ENCODE measurements around the gene NDUFC1.
A peak's percentile ranks its signal among the peaks of the same experiment; 100 is the strongest.
"Not testable (repeated sequence)": the region's sequence is repeated elsewhere in the genome, so short reads cannot be mapped to it uniquely, and the experiment has no call there.

NDUFC1 gene

DNA sequence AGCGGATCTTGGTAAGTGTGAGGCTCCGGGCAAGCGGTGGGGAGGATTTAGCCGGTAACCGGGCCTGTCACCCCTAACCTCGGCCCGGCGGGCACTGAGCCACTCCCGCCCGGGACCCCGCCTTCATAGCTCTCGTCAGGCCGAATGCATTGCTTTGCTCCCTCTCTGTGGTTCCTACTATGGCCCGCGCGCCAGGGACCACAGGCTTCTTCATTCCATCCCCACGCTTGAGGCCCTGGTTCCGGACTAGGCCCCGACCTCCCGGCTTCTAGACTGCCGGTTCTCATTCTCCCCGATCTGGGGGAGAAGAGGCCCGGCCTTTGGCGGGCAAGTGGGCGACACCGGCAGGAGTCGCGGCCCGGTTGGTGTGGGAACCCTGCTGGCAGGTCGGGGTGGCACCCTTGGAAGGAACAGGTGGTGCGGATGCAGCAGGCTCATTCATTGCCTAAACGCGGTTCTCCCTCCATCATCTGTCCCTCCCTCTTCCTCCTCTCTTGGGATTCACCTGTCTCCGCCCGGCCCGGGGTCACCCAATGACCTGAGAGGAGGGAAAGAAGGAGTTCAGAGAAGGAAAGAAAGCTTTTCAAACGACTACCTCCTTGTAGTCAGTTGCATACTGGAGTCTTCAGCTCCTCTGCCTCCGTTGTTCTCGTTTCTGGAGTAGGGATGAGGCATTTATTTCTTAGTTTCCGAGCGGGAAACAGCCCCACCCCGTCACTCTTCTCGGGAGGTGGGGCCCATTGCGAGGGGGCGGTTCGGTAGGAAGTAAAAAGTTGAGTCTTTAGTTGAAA is at the start of gene NDUFC1:
NDUFC1 (minus strand) TSS at position 657 of the 791 bp plus-strand sequence. CDS start 6,679 bp downstream, outside the sequence.
- no peak for DNase-seq

DNA sequence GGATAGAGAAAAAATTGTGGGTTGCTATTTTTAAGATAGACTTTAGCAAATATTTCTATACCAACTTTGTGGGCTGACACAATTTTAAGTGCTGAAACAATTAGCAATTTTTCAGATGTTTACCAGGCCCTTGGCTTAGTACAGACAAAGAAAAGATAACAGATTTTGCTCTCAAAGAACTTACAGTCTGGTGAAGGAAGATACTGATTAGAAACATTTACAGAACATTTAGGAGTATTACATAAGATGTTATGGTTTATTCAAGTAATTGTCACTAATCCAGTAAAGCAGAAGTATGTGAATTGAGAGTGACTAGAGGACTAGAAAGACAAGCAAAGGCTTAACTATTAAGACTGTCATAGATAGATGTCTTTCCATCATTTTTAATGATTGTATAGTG is 35.3 kb upstream of the NDUFC1 start:
- DNase-seq = no peak

DNA sequence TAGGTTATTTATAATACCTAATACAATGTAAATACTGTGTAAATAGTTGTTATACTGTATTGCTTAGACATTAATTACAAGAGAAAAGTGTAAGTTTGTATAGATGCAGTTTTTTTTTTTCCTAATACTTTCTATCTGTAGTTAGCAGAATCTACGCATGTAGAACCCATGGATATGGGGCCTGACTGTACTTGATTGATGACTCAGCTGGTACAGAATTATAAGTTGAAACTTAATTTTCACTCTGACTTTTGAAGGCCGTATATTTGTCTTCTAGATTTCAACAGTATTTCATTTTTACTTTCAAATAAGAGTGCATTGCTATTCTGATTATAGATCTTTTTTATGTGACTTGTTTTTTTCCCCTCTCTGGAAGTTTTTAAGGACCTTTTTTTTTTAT is 30.8 kb upstream of the NDUFC1 start:
- no peak for DNase-seq

GRCh38 chr4:139331185-139331584 is 28.9 kb upstream of the NDUFC1 start:
- DNase-seq = no peak

GRCh38 chr4:139330283-139330682 is 28.0 kb upstream of the NDUFC1 start:
- DNase-seq = no peak

GRCh38 chr4:139329665-139330200 is 27.5 kb upstream of the NDUFC1 start:
- DNase-seq = no peak

- DNase-seq = no peak
Observed at GRCh38 chr4:139324620-139325019, 22.3 kb upstream of the NDUFC1 start.

GRCh38 chr4:139322541-139322940 is 20.3 kb upstream of the NDUFC1 start:
- DNase-seq = not testable (repeated sequence)

DNA sequence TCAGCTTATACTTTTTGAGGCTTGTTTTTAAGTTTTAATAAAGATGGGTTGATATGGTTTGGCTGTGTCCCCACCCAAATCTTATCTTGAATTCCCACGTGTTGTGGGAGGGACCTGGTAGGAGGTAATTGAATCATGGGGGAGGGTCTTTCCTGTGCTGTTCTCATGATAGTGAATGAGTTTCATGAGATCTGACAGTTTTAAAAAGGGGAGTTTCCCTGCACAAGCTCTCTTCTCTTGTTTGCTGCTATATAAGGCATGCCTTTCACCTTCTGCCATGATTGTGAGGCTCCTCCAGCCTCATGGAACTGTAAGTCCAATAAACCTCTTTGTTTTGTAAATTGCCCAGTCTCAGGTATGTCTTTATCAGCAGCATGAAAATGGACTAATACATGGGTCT is 19.8 kb upstream of the NDUFC1 start:
- not testable (repeated sequence) for DNase-seq

DNA sequence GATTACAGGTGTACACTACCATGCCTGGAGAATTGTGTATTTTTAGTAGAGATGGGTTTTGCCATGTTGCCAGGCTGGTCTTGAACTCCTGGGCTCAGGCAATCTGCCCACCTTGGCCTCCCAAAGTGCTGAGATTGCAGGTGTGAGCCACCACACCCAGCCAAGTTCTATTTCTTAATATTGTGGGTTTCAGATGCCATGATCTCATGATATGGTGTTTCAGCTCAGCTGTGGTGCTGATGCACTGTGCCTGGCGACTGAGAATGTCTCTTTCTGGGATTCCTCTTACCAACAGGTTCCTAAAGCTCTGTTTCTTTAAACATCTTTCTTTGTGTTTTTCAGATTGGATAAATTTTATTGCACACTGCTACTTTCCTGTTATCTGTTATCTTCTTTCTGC is 17.3 kb upstream of the NDUFC1 start:
- no peak for DNase-seq

- no peak for DNase-seq
Observed at GRCh38 chr4:139317635-139318034, 15.4 kb upstream of the NDUFC1 start.

DNA sequence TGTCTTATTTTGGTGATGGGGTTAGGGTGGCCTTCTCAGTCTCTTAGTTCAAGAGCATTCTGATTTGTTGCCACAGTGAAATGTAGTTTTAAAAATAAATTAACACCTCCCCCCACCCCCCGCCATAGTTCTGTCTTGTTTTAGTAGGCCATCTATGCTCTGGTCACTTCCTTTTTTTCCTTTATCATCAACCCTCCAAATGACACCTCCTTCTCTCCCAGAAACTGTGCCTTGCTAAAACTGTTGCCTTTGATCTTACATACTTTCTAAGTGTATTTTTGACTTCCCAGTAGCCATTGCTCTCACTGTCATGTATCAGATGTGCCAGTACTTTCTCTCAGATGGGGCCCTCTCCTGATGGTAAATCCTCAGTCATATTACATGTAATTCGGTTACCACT is 14.5 kb upstream of the NDUFC1 start:
- DNase-seq = no peak

- no peak for DNase-seq
Observed at GRCh38 chr4:139315221-139315675, 13.0 kb upstream of the NDUFC1 start.

- DNase-seq = no peak
Observed at GRCh38 chr4:139314047-139314800, 11.9 kb upstream of the NDUFC1 start.

DNA sequence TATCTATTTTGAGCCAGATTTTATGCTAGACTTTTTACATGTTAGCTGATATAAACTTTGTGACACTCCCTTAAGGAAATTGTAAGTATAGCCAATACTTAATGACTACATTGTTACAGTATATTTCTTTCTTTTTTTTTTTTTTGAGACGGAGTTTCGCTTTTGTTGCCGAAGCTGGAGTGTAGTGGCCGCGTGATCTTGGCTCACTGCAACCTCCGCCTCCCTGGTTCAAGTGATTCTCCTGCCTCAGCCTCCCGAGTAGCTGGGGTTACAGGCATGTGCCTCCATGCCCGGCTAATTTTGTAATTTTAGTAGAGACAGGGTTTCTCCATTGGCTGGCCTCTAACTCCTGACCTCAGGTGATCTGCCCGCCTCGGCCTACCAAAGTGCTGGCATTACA is 11.1 kb upstream of the NDUFC1 start:
- not testable (repeated sequence) for DNase-seq

GRCh38 chr4:139312552-139313332 is 10.5 kb upstream of the NDUFC1 start:
- DNase-seq = no peak

DNA sequence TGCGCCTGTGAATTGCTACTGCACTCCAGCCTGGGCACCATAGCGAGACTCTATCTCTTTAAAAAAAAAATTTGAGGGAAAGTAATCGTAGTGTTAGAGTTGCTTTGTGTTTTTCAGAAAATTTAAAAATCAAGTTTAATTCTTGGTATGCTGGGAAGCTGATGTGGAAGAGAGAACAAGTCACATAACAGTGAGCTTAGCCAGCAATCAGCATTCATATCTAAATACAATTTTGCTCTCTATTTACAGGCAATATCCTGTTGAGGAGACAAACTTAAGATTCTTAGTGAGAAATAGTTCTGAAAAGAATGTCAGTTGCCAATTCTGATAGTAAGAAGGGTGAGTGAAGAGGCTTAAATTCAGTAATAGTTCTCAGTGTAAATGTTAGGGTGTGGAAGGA is 9.6 kb upstream of the NDUFC1 start:
- no peak for DNase-seq

DNA sequence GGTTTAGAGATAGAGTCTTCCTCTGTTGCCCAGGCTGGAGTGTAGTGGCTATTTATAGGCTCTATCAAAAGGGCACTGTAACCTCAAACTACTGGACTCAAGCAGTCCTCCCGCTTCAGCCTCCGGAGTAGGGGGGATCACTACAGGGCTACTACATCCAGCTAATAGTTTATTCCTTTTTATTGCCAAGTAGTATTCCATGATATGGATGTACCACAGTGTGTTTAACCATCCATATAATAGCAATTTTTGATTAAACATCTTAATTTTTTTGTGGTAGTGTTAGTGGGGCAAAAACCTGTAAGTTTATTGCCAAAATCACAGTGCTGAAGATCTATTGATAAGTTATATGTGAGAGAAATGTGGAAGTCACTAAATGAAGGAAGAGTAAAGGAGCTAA is 2.6 kb upstream of the NDUFC1 start:
- DNase-seq = no peak

DNA sequence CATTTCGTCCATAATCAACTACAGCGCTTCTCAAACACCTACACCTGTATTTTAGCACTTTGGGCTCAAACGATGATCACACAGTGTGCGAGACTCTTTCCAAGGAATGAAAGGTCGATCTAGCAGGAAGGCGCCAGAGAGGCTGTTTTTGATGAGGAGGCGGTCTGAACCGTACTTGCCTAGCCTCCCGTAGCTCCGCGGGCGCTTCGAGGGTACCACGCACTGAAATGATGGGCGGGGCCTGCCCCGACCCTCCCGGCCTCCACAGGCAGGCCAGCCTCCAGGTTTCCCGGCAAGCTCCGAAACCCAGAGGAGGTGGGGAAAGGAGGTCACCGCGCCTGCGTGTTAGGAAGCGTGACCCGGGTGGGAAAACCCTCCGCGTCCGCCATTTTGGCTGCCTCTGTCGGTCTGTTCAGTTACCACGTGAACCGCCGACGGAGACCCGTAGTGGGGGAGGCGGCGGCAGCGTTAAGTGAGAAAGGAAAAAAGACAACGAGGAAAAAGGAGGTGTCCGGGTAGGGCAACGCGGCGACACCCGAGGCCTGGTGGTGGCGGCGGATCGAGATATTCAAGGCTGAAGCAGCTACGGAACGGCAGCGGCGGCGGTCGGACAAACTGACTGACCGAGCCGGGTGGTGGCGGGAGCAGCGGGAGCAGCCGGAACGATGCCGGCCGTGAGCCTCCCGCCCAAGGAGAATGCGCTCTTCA is 1.0 kb downstream of the NDUFC1 start, which contains the start of gene NAA15:
NAA15 (plus strand) TSS at position 393 of the 708 bp plus-strand sequence; CDS start at position 666, 273 bp downstream.
- DNase-seq = peak; percentile 59

DNA sequence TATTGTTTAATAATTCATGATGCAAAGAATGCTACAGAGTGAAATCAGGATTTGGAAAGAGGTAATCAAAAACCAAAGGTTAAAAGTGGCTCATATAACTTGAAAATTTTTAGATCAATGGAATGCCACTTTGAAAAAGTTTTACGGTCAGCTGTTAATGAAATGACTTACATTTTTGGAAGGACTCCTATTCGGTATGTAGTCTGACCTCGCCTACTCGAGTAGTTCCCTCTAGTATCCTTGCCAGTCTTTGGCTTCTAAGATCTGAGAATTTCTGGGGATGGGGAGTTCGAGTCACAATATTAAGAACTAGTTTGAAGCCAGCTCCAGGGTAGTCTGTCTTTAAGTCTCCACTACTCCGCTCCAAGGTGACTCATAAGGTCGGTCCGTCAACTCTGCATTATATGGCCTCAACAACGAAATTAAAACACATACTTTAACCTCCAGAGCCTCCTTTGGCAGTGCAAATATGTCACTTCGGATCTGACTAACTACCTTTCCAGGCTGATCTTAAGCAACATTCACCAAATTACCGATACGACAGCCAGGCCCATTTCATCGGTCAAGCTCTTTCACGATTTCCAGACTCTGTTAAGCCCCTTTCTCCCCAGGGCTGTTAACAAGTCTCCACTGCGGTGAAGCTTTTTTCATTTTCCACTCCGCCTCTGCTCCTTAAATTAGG is 1.7 kb downstream of the NDUFC1 start:
- DNase-seq = no peak

GRCh38 chr4:139299536-139299935 is 2.7 kb downstream of the NDUFC1 start:
- DNase-seq = no peak

GRCh38 chr4:139297001-139297410 is 5.3 kb downstream of the NDUFC1 start:
- no peak for DNase-seq

Data from 8988T (cell line).